DMS53 treated with DMSO at 0.1 percent for 48 hours (cell line): ENCODE measurements around the gene NUP107.
A peak's percentile ranks its signal among the peaks of the same experiment; 100 is the strongest.

ENCODE experiments used
- DNase-seq: peaks from one replicate; lab custom pipeline; 2025; ENCODE audit not compliant: unreplicated experiment; lab: John Stamatoyannopoulos, UW

NUP107 gene

GRCh38 chr12:68772714-68773113, 85.9 kb downstream of the NUP107 start:
- DNase-seq: no peak

GRCh38 chr12:68773582-68773981, 86.8 kb downstream of the NUP107 start:
- DNase-seq: no peak

GRCh38 chr12:68775121-68775630, 88.4 kb downstream of the NUP107 start:
- DNase-seq: no peak

GRCh38 chr12:68776976-68777610, 90.3 kb downstream of the NUP107 start:
- no peak for DNase-seq

GRCh38 chr12:68779280-68779679, 92.5 kb downstream of the NUP107 start:
- no peak for DNase-seq

- no peak for DNase-seq
Measured at GRCh38 chr12:68780731-68781130, 94.0 kb downstream of the NUP107 start.

- DNase-seq: no peak
Measured at GRCh38 chr12:68781728-68782127, 95.0 kb downstream of the NUP107 start.

GRCh38 chr12:68784015-68784414, 97.2 kb downstream of the NUP107 start:
- no peak for DNase-seq

- no peak for DNase-seq
Measured at GRCh38 chr12:68785358-68785757, 98.6 kb downstream of the NUP107 start.

GRCh38 chr12:68785823-68786222, 99.0 kb downstream of the NUP107 start:
- DNase-seq: no peak

- DNase-seq: no peak
Measured at GRCh38 chr12:68786929-68787328, 100.2 kb downstream of the NUP107 start.

GRCh38 chr12:68788554-68789143, 101.9 kb downstream of the NUP107 start:
- no peak for DNase-seq

- DNase-seq: peak; percentile 26
Measured at GRCh38 chr12:68789144-68789878, 102.5 kb downstream of the NUP107 start.

GRCh38 chr12:68790081-68790951, 103.5 kb downstream of the NUP107 start:
- no peak for DNase-seq

GRCh38 chr12:68790952-68791234, 104.1 kb downstream of the NUP107 start:
- no peak for DNase-seq

GRCh38 chr12:68791897-68792481, 105.2 kb downstream of the NUP107 start:
- DNase-seq: no peak

- peak; percentile 36 for DNase-seq
Measured at GRCh38 chr12:68792952-68793351, 106.2 kb downstream of the NUP107 start.

GRCh38 chr12:68793436-68793835, 106.7 kb downstream of the NUP107 start:
- no peak for DNase-seq

GRCh38 chr12:68793975-68794652, 107.3 kb downstream of the NUP107 start:
- DNase-seq: no peak

GRCh38 chr12:68794653-68795251, 108.0 kb downstream of the NUP107 start:
- no peak for DNase-seq
